HG03095 (cell line): ENCODE results near the gene PPIP5K1.
"Not testable (repeated sequence)": the region's sequence is repeated elsewhere in the genome, so short reads cannot be mapped to it uniquely, and the experiment has no call there.

Experiments used
- ATAC-seq: cut with Tn5 transposase; IDR thresholded peaks from one replicate; pipeline ENCODE4 v1.9.1; 2021; ENCODE audit warnings: moderate library complexity; ENCODE audit not compliant: unreplicated experiment

PPIP5K1 gene

DNA sequence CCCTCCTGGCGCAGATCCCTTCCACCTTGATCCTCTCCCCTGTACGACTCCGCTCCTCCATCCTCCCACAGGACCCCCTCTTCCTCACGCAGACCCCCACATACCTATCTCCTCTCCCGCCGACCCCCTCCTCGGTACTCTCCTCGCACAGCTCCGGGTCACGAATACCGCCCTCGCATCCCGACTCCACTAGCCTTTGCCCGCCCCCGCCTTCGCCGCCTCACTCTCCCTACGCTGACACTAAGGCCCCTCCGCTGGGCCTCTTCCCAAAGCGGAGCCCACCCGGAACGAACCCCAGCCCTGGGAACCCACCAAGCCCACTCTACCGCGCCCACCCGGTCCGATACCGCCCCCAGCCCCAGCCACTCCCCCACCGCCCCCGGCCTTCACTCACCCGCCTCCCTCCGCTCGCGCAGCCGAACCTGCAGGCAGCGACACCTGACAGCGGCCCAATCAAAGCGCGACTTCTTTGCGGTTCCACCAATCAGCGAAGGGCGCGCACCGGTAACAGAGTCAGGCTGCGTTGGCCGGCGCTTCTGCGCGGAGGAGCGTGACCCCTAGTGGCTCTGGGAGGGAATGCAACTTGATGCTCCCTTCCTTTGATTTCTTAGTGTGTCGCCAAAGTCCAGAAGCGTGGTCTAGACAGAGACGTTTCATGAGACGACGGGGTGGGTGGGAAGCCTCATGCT is at the start of gene PPIP5K1:
Gene PPIP5K1, minus strand, starts transcription at position 431 of the 689 bp plus-strand sequence. CDS start 5,704 bp downstream, outside the sequence.
- peak; percentile 89 for ATAC-seq

DNA sequence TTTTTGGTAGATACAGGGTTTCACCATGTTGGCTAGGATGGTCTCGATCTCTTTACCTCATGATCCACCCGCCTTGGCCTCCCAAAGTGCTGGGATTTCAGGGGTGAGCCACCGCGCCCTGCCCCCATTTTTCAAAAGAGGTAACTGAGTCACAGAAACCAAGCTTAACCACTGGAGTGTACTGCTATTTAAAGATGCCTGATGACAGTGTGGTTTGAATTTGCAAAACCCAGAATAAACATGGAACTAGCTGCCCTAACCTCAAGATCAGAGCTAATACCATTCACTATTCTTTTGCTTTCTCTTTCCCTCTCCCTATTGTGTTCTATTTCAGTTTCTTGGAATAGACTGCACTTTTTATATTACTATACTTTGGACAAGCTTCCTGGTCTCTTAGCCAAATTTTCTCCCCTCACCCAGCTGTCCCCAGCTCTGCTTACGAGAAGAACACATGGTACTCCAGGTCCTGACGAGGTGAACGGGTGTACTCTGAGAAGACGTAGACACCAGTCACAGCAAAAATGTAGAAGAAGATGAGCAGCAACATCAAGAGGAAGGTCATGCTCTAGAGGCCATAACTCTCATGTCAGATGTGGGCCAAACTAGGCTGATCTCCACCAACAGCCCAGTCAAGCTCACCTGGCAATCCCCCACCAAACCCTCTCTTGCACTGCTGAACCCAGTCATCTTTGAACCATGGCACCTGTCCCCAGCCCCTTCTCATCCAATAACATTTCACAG is 48.6 kb upstream of the PPIP5K1 start:
- not testable (repeated sequence) for ATAC-seq

DNA sequence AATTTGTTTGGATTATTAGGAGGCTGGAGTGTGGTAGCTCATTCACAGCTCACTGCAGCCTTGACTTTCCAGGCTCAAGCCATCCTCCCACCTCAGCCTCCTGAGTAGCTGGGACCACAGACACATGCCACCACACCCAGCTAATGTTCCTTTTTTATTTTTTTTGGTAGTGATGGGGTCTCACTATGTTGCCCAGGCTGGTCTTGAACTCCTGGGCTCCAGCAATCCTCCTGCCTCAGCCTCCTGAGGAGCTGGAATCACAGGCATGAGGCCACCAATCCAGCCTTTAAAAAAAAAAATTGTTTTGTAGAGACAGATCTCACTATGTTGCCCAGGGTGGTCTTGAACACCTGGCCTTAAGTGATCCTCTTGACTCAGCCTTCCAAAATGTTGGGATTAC is 36.9 kb upstream of the PPIP5K1 start:
- not testable (repeated sequence) for ATAC-seq

DNA sequence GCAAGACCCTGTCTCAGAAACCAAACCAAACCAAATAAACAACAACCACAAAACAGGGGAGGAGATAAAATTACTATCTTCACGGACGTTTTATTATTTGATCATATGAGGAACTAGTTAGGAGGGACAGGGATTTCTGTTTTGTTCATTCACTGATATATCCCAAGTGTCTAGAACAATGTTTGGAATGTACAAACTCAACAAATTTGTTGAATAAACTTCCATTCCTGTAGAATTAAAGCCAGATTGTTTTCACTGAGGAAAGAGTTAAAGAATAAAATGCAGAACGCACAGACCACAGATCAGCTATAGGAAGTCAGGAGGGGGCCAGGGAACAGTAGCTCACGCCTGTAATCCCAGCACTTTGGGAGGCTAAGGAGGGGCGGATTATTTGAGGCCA is 35.1 kb upstream of the PPIP5K1 start:
- no peak for ATAC-seq

DNA sequence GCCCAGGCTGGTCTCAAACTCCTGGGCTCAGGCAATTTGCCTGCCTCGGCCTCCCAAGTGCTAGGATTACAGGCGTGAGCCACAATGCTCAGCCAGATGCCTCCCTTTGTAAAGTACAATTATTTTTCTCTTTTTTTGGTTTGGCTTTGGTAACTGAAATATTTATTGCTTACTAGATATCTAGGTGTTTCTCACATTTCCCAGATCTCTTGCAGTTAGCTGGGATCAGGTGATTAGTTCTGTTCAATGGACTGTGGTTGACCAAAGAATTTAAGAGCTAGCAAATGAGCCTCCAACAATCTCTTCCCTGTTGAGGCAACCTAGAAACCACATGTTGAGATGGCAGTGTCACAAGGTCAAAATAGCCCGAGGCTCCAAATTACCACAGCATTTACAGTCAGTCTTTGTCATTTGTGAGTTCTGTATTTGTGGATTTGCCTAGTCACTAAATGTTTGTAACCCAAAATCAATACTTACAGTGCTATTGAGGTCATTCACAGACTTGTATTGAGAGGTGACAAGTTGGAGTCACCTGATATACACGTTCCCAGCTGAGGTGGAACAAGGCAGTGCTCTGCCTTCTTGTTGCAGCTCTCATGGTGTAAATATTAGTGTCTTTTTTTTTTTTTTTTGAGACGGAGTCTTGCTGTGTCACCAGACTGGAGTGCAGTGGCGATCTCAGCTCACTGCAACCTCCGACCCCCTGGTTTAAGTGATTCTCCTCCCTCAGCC is 32.2 kb upstream of the PPIP5K1 start:
- ATAC-seq, result not testable (repeated sequence)

DNA sequence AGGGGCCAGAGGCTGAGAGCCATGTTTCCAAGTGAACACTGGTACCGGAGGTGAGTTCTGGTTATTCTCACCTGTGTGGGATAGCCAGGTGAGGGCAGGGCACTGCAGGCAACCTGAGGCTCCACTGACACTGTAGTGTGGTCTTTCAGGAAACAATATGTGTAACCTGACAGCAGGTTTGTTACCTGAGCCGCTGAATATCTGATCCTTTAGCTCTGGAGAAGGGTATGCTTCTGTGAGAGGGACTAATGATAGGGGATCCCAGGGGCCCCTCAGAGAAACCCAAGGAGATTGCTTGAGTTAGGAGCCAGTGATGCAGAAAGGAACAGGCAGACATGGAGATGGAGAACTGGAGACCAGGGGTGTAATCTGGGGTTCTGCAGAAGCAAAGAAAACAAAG is 28.7 kb upstream of the PPIP5K1 start, which contains the start of gene STRC:
Gene STRC, minus strand, starts transcription at position 101 of the 400 bp plus-strand sequence. Its CDS starts 78 bp downstream, at position 23.
- not testable (repeated sequence) for ATAC-seq

DNA sequence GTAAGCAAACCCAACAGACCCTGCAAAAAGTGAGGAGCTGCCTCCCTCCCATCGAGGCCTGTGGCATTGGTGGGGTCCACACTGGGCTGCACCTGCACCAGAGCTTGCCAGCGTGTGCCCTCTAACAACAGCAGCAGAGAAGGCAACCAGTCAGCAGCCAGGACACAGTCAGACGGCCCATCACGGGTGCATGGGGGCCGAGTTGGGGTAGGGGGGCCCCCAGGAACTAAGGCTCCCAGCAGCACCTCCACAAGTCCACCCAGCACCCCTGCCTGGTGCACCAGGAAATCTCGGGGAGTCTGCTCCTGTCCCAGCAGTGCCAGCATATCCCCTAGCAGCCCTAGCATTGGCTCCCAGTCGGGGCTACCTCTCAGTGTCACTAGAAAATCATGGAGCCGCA is 27.7 kb upstream of the PPIP5K1 start:
- not testable (repeated sequence) for ATAC-seq

DNA sequence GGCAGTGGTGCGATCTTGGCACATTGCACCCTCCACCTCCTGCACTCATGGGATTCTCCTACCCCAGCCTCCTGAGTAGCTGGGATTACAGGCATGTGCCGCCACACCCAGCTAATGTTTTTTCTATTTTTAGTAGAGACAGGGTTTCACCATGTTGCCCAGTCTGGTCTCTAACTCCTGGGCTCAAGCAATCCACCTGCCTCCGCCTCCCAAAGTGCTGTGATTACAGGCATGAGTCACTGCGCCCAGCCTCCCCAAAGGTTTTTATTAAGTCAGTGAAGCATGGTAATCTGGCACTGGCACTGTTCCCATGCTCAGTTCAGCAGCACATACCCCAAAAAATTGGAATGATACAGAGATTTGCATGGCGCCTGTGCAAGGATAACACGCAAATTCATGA is 12.2 kb upstream of the PPIP5K1 start:
- ATAC-seq, result not testable (repeated sequence)

DNA sequence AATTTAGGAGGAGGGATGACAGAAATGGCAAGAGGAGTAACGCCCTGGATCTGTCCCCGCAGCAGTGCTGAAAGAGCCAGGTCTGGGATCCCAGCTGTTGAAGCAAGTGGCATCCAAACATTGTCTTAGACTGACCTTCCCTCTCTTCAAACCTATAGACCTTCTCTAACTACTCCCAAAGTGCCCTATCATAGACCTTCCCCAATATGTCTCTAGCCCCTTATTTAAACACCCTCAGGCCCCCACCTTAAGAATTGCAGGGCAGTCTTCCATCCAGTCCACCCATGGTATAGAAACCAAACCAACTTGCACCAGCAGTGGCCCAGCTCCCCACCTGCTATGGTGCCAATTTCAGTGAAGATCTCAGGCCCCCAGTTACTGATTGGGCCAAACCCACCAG is 10.2 kb upstream of the PPIP5K1 start:
- not testable (repeated sequence) for ATAC-seq

DNA sequence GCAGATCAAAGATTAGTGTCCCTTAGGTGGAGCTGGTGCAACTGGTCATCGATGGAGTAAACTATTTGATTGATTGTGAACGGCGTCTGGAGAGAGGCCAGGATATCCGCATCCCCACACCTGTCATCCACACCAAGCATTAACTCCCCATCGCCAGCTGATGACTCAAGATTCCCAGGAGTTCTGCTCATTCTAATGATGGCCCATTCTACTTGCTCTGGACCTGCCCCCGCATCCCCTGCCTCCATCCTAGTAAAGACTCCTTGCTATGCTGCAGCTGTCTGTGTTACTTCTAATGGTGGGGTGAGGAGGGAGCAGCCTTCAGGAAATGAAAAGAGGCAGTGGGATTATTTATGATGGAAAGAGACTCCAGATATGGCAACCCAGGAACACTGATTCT is 9.1 kb upstream of the PPIP5K1 start:
- ATAC-seq, result not testable (repeated sequence)

DNA sequence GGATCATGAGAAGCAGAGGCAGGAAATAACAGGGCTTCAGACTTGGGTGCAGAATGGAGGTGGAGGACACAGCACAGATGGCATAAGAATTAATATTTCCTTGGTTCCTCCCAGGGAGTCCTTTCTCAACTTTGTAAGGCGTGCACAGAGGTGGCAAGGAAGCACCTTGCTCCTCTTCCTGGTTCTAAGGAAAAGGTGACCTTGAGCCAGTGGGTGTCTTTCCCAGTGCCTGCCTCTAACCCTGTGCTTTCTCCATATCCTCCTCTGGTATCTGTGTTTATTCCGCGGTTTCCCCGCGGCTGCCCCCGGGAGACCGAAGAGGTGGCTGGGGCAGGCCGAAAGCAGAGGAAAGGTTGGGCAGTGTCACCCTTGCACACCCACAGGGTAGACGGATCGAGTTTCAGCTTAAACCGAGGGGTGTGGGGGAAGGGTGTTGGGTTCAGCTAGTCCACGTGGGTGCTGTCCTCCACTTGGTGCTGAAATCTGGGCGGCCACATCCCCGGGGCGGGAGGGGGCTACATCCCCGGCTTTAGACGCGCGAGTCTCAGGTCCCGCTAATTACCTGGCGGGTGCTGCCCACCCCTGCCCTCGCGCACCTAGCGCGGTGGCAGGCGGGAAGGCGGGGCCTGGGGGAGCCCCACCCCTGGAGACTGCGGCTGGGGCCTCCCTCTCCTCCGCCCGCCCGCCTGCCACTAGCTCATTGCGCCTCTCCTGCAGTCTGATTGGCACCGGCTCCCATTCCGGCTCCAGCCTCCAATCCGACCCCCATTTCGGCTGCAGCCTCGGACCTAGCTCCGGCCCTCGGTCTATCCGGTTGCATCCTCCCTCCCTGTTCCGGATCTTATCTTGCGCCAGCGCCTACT is 3.6 kb upstream of the PPIP5K1 start, which contains the start of gene CKMT1B:
Gene CKMT1B, plus strand, starts transcription at position 700 of the 863 bp plus-strand sequence. CDS start 192 bp downstream, outside the sequence.
- ATAC-seq, result not testable (repeated sequence)

DNA sequence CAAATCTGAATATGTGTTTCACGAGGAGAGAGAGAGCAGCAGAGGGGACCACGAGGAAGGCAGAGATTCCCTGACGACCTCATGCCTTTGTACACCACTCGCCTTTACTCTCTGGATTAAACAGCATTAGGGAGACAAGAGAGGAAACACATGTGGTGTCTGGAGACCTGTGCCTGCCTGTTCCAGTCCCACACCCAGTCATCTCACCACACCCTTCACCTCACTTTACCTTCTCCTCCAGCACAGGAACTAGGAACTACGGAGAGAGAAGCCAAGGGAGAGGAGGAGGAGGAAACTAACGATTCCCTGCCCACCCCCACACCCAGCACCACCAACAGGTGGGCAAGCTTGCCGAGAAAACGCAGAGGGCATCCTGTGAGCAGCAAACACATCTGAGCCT is 2.8 kb upstream of the PPIP5K1 start:
- ATAC-seq, result not testable (repeated sequence)

DNA sequence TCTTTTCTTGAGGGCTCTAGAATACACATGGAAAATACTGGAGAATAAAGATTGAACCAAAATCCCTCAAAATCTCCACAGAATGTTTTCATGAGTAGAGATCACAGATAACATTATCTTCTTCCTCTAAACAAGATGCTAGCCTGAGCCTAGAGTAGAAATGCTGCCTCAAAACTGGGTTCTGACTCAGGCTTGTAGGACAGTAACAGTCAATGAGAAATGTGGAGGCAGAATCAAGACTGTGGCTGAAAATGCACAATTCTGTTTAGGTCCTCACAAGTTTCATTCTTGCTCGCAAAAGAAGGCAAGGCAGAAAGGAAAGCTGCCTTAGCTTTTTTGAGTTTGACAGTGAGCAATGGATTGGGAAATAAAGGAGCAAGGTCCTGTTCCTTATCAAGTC is 15.4 kb downstream of the PPIP5K1 start:
- not testable (repeated sequence) for ATAC-seq

DNA sequence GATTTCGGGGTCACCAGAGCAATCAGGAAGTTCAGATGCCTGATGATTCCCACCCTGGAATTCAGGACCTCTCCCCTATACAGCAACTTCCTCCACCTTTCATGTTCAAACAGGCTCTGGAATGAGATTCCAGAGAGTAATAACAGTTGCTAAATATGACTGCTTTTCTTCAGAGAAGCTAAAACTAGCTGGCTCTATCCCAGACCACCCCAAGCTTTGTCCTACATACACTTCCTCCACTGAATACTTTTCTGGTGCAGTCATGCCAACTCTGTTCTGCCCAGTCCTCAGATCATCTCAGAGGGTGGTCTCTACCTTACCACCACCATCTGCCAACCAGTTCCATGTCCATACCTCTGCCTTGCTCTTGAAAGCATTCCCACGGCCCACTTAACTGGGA is 23.4 kb downstream of the PPIP5K1 start:
- not testable (repeated sequence) for ATAC-seq

DNA sequence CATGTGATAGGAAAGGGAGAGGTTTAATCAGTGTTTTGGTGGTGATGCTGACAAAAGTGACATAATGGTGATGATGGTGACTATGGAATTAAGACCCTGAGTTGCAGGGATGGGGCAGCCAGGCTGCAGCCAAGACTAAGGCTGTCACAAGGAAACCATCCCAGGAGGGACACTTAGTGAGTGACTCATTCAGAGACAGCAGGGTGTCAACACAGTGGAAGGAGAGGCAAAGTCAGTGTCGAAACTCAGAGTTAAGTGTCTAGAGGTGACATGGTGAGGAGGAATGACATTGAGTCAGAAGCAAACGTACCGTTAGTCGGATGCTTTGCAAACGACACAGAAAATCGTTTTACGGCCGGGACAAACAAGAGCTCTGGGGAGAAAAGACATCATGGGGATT is 26.2 kb downstream of the PPIP5K1 start:
- ATAC-seq, result not testable (repeated sequence)

DNA sequence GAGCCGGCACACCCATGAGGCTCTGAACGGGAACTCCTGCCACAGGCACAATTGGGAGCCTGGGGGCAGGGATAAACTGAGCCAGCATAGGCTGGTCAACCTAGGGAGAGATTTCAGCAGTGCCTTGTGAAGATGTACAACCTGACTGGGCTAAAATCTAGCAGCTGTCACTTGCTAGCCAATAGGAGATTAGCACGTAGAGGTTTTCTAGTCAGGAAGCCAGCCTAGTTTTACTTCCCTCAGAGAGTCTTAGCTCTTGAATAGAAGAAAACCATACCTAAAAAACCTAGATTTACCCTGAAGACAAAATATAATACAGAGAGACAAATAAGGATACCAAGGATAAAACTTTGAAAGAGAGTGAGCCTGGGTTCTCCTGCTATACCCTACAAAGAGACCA is 27.3 kb downstream of the PPIP5K1 start:
- not testable (repeated sequence) for ATAC-seq

DNA sequence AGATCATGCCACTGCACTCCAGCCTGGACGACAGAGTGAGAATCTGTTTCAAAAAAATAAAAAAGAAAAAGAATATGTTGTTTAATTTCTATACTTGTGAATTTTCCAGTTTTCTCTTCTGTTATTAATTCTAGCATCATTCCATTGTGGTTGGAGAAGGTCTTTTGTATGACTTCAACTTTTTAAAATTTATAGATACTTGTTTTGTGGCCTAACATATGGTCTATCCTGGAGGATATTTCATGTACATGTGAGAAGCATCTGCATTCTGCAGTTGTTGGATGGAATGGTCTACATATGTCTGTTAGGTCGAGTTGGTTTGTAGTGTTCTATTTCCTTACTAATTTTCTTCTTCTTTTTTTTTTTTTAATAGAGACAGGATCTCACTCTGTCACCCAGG is 37.0 kb downstream of the PPIP5K1 start:
- no peak for ATAC-seq

DNA sequence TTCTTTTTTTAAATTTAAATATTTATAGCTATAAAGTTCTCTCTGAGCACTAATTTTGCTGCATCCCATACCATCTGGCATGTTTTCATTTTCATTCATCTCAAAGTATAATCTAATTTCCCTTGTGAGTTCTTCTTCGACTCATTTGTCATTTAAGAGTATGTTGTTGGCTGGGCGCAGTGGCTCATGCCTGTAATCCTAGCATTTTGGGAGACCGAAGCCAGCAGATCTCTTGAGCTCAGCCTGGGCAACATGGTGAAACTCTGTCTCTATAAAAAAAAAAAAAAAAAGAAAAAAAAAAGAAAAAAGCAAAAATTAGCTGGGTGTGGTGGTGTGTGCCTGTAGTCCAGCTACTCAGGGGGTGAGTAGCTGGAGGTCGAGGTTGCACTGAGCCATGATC is 37.8 kb downstream of the PPIP5K1 start:
- no peak for ATAC-seq

DNA sequence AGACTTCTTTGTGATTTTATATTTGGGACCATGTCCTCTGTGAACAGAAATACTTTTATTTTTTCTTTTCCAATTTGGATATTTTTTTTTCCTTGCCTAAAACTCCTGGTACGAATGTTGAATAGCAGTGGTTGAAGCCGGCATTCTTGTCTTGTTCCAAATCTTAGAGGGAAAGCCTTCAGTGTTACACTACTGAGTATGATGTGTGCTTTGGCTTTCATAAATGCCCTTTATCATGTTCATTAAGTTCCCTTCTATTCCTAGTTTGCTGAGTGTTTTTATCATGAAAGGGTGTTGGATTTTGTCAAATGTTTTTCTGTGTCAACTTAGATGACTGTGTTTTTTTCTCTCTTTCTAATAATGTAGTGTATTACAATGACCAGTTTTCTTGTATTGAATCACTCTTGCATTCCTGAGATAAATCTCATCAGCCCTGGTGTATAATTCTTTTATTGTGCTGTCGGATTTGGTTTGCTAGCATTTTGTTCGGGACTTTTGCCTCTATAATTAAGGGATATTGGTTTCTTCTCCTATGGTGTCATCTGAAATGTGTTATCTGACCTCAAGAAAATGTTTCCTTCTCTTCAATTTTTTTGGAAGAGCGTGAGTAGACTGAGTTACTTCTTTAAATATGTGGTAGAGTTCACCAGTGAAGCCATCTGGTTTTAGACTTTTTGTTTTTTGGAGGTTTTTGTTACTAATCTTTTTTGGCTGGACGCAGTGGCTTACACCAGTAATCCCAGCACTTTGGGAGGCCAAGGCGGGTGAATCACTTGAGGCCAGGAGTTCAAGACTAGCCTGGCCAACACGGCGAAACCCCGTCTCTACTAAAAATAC is 39.3 kb downstream of the PPIP5K1 start:
- no peak for ATAC-seq
